IPS-NIHi7 (cell line): ENCODE measurements around the gene LIPC.

Source experiments
- DNase-seq: peaks from one replicate; pipeline ENCODE4 v3.0.0; 2012; ENCODE audit warnings: mixed read lengths; ENCODE audit errors: extremely low spot score

The LIPC gene

GRCh38 chr15:58406811-58407210, 25.0 kb upstream of the LIPC start:
- DNase-seq: no peak

- no peak for DNase-seq
These were observed 24.5 kb upstream of the LIPC start for GRCh38 chr15:58407236-58407775.

- DNase-seq: no peak
These were observed 24.0 kb upstream of the LIPC start for GRCh38 chr15:58407778-58408177.

- no peak for DNase-seq
These were observed 21.9 kb upstream of the LIPC start for GRCh38 chr15:58409861-58410260.

GRCh38 chr15:58410353-58410752, 21.4 kb upstream of the LIPC start:
- DNase-seq: no peak

GRCh38 chr15:58413253-58413652, 18.5 kb upstream of the LIPC start:
- DNase-seq: no peak

- DNase-seq: no peak
These were observed 16.2 kb upstream of the LIPC start for GRCh38 chr15:58415636-58416035.

- no peak for DNase-seq
These were observed 14.8 kb upstream of the LIPC start for GRCh38 chr15:58416963-58417362.

GRCh38 chr15:58418135-58418534, 13.7 kb upstream of the LIPC start:
- DNase-seq: no peak

GRCh38 chr15:58419803-58420524, 11.8 kb upstream of the LIPC start:
- DNase-seq: no peak

GRCh38 chr15:58420579-58421043, 11.2 kb upstream of the LIPC start:
- DNase-seq: no peak

- no peak for DNase-seq
These were observed 8.6 kb upstream of the LIPC start for GRCh38 chr15:58423205-58423604.

- no peak for DNase-seq
These were observed 7.8 kb upstream of the LIPC start for GRCh38 chr15:58423831-58424608.

GRCh38 chr15:58424722-58425121, 7.1 kb upstream of the LIPC start:
- no peak for DNase-seq

- no peak for DNase-seq
These were observed 6.6 kb upstream of the LIPC start for GRCh38 chr15:58425185-58425584.

GRCh38 chr15:58425834-58426233, 6.0 kb upstream of the LIPC start:
- no peak for DNase-seq

GRCh38 chr15:58426501-58426900, 5.3 kb upstream of the LIPC start:
- no peak for DNase-seq

GRCh38 chr15:58427987-58428386, 3.8 kb upstream of the LIPC start:
- DNase-seq: no peak

- DNase-seq: no peak
These were observed 1.5 kb upstream of the LIPC start for GRCh38 chr15:58430224-58430787.

GRCh38 chr15:58432401-58432800, 610 bp downstream of the LIPC start:
- no peak for DNase-seq

- no peak for DNase-seq
These were observed 2.0 kb downstream of the LIPC start for GRCh38 chr15:58433597-58434333.

GRCh38 chr15:58434334-58434875, 2.6 kb downstream of the LIPC start:
- no peak for DNase-seq
